ENCODE measurements around the gene SPART. TPM values are rescaled to one million over a fixed set of nuclear protein-coding genes. Genes with fewer than 3 reads are reported as not detected.

SPART gene
- total and polyA plus RNA-seq, 9 of the 15 experiments (the other 6 are each of a cell fraction or from before 2014, with no cell fraction given), result 18.7 to 79.0 (median 41.0) TPM

- TF ChIP-seq, protein P1, sequence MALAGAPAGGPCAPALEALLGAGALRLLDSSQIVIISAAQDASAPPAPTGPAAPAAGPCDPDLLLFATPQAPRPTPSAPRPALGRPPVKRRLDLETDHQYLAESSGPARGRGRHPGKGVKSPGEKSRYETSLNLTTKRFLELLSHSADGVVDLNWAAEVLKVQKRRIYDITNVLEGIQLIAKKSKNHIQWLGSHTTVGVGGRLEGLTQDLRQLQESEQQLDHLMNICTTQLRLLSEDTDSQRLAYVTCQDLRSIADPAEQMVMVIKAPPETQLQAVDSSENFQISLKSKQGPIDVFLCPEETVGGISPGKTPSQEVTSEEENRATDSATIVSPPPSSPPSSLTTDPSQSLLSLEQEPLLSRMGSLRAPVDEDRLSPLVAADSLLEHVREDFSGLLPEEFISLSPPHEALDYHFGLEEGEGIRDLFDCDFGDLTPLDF (CRISPR knock-in tag; IDR thresholded peaks at IDR 0.05), result no peak
- TF ChIP-seq CBFA2T2 (conservative IDR thresholded peaks at IDR 0.05) (no peak), ZNF780A (CRISPR knock-in tag; IDR thresholded peaks at IDR 0.05) (no peak), FOXO4 (CRISPR knock-in tag; IDR thresholded peaks at IDR 0.05) (no peak), ELF4 (CRISPR knock-in tag; IDR thresholded peaks at IDR 0.05) (no peak), GMEB1 (CRISPR knock-in tag; IDR thresholded peaks at IDR 0.05) (no peak)
Measured at GRCh38 chr13:36313047-36313969, 32.9 kb downstream of the SPART start (continued).

Measured in K562 (cell line).